Motor neuron (in vitro differentiated cells): ENCODE results near the gene MS4A4E. TPM values are rescaled to one million over a fixed set of nuclear protein-coding genes. Genes with fewer than 3 reads are reported as not detected.
A peak's percentile ranks its signal among the peaks of the same experiment; 100 is the strongest.

Experiments
- ATAC-seq, 8 experiments: fragments of 200-7000 bp; cut with Tn5 transposase; replicated peaks in 6 of 8; 2 replicates each; pipeline ENCODE4 v1.8.0; 2021; ENCODE audit warnings: mild to moderate bottlenecking in 8 of 8, moderate library complexity in 8 of 8
- H3K27ac ChIP-seq, 2 donors: fragments of 250-450 bp; sonication (Bioruptor Pico); 2 replicates each; pipeline ENCODE4 v1.9.0; 2021; ENCODE audit warnings: antibody characterized with exemption in 2 of 2, mild to moderate bottlenecking in 2 of 2, moderate library complexity in 1 of 2
- H3K4me1 ChIP-seq, 2 donors: fragments of 250-450 bp; sonication (Bioruptor Pico); replicated peaks in 1 of 2; 2 replicates each; pipeline ENCODE4 v1.6.1; 2021; ENCODE audit warnings: antibody characterized with exemption in 2 of 2, mild to moderate bottlenecking in 2 of 2, moderate library complexity in 1 of 2
- H3K4me3 ChIP-seq, 5 donors: fragments of 250-450 bp; sonication (Bioruptor Pico); 2 replicates each; pipeline ENCODE4 v1.9.0; 2021; ENCODE audit warnings: antibody characterized with exemption in 5 of 5, mild to moderate bottlenecking in 5 of 5, moderate library complexity in 4 of 5
- WGBS, 10 experiments: fragments of 450-650 bp; shearing (Covaris generic); methylation state at CpG; one replicate each; pipeline ENCODE4 v1.0.0; 2022; 5-methylcytosine and 5-hydroxymethylcytosine counted together
- in situ Hi-C, 9 experiments: fragments of 400-800 bp; cut with MboI; loops; one replicate each; pipeline ENCODE4 v1.15.0; 2021; ENCODE audit warnings: low sequenced_read_pairs in 9 of 9, low pct_unique_long_range_greater_than_20kb in 2 of 9; ENCODE audit not compliant: unreplicated experiment in 9 of 9
- total RNA-seq, 8 experiments: library from RNA; unstranded; fragments of 300-600 nt; gene quantifications; 2 replicates each; pipeline versions ENCODE4 v1.2.3 to v1.2.4, GENCODE V29; 2022

The MS4A4E gene
- total RNA-seq, 8 experiments from 2014 or later = 0.81 TPM; not detected in 7

- ATAC-seq = no peak
- Histone ChIP-seq H3K4me3 (no peak overlapping the region), H3K27ac (no peak overlapping the region), H3K4me1 (no peaks in the 10 kb centered on the region)
- in situ Hi-C loops = loop anchor here in 1 of 9 experiments (25.0 kb wide), 1 partner anchor 354 kb away; no protein-coding TSS in a partner anchor
- WGBS, 10 experiments = 0 to 100% (median 33%) methylated on average over 1 to 2 of the region's 4 CpGs; no CpG with 5 or more reads in 3 of the 10 experiments
These were observed 15.2 kb upstream of the MS4A4E start for GRCh38 chr11:60257956-60258722.

- H3K4me1 ChIP-seq = no peaks in the 10 kb centered on the region
- WGBS, 10 experiments = 0 to 83% (median 46%) methylated on average over 1 to 2 of the region's 2 CpGs; no CpG with 5 or more reads in 1 of the 10 experiments
- H3K4me3 ChIP-seq = no peak overlapping the region
- no peak for ATAC-seq
- in situ Hi-C loops = loop anchor here in 1 of 9 experiments (25.0 kb wide), 1 partner anchor 360 kb away; no protein-coding TSS in a partner anchor
- H3K27ac ChIP-seq = no peak overlapping the region
These were observed 9.5 kb upstream of the MS4A4E start for GRCh38 chr11:60252213-60253108.

GRCh38 chr11:60251485-60252212 lies 8.7 kb upstream of the MS4A4E start:
- Histone ChIP-seq H3K4me1 (no peaks in the 10 kb centered on the region), H3K27ac (no peak overlapping the region), H3K4me3 (no peak overlapping the region)
- in situ Hi-C loops = loop anchor here in 1 of 9 experiments (25.0 kb wide), 1 partner anchor 361 kb away; no protein-coding TSS in a partner anchor
- ATAC-seq = peak in 6 of 8 experiments; percentile 19 to 63 (median 36)
- 0 to 93% (median 46%) methylated on average over 1 to 5 of the region's 6 CpGs; no CpG with 5 or more reads in 1 of the 10 experiments for WGBS, 10 experiments

GRCh38 chr11:60241786-60242185 lies 1.2 kb downstream of the MS4A4E start:
- in situ Hi-C loops = loop anchor here in 1 of 9 experiments (25.0 kb wide), 1 partner anchor 104 kb away; no protein-coding TSS in a partner anchor
- Histone ChIP-seq H3K4me1 (no peaks in the 10 kb centered on the region), H3K4me3 (no peak overlapping the region), H3K27ac (no peak overlapping the region)
- WGBS, 10 experiments = 0 to 100% (median 84%) methylated on average over 1 of the region's 3 CpGs; no CpG with 5 or more reads in 4 of the 10 experiments
- no peak for ATAC-seq

- no peak for ATAC-seq
- WGBS, 10 experiments = 10 to 95% (median 81%) methylated on average over 2 to 5 of the region's 5 CpGs
- Histone ChIP-seq H3K4me1 (no peaks in the 10 kb centered on the region), H3K27ac (no peak overlapping the region), H3K4me3 (no peak overlapping the region)
- in situ Hi-C loops = loop anchor here in 1 of 9 experiments (25.0 kb wide), 1 partner anchor 103 kb away; no protein-coding TSS in a partner anchor
These were observed 2.3 kb downstream of the MS4A4E start for GRCh38 chr11:60240662-60241061.

- Histone ChIP-seq H3K4me3 (no peak overlapping the region), H3K27ac (no peak overlapping the region), H3K4me1 (no peaks in the 10 kb centered on the region)
- in situ Hi-C loops = loop anchor here in 1 of 9 experiments (25.0 kb wide), 1 partner anchor 98 kb away; no protein-coding TSS in a partner anchor
- ATAC-seq = no peak
- 0 to 81% (median 68%) methylated on average over 1 to 3 of the region's 3 CpGs; no CpG with 5 or more reads in 2 of the 10 experiments for WGBS, 10 experiments
These were observed 7.6 kb downstream of the MS4A4E start for GRCh38 chr11:60235321-60235720.

- no peak overlapping the region for H3K27ac ChIP-seq
- no peaks in the 10 kb centered on the region for H3K4me1 ChIP-seq
- in situ Hi-C loops = loop anchor here in 1 of 9 experiments (25.0 kb wide), 1 partner anchor 93 kb away; no protein-coding TSS in a partner anchor
- no peak for ATAC-seq
- H3K4me3 ChIP-seq = no peak overlapping the region
- 0 to 67% (median 48%) methylated on average over 1 of the region's 1 CpG for WGBS, 10 experiments
These were observed 12.3 kb downstream of the MS4A4E start for GRCh38 chr11:60230681-60231080.

- 6 to 100% (median 68%) methylated on average over 1 to 4 of the region's 4 CpGs; no CpG with 5 or more reads in 2 of the 10 experiments for whole genome bisulfite sequencing, 10 experiments
- no peak for ATAC-seq
- in situ Hi-C loops = no loop called here
- H3K4me1 ChIP-seq = no peaks in the 10 kb centered on the region
- no peak overlapping the region for H3K4me3 ChIP-seq
- H3K27ac ChIP-seq = no peak overlapping the region
These were observed 20.8 kb downstream of the MS4A4E start for GRCh38 chr11:60222141-60222540.

- 0 to 82% (median 45%) methylated on average over 1 to 3 of the region's 3 CpGs for WGBS, 10 experiments
- ATAC-seq = no peak
- Histone ChIP-seq H3K27ac (no peak overlapping the region), H3K4me3 (no peak overlapping the region), H3K4me1 (no peaks in the 10 kb centered on the region)
- in situ Hi-C loops = no loop called here
These were observed 21.2 kb downstream of the MS4A4E start for GRCh38 chr11:60221692-60222091.

- WGBS, 10 experiments = 0 to 100% (median 66%) methylated on average over 1 to 3 of the region's 3 CpGs; no CpG with 5 or more reads in 3 of the 10 experiments
- in situ Hi-C loops = no loop called here
- H3K4me1 ChIP-seq = no peaks in the 10 kb centered on the region
- ATAC-seq = no peak
- no peak overlapping the region for H3K4me3 ChIP-seq
- H3K27ac ChIP-seq = no peak overlapping the region
These were observed 21.8 kb downstream of the MS4A4E start for GRCh38 chr11:60221181-60221580.

GRCh38 chr11:60214386-60214785 lies 28.6 kb downstream of the MS4A4E start:
- WGBS, 10 experiments = 0 to 100% (median 84%) methylated on average over 1 of the region's 1 CpG
- in situ Hi-C loops = no loop called here
- Histone ChIP-seq H3K27ac (no peak overlapping the region), H3K4me1 (no peaks in the 10 kb centered on the region), H3K4me3 (no peak overlapping the region)
- ATAC-seq = no peak

GRCh38 chr11:60211206-60211605 lies 31.7 kb downstream of the MS4A4E start:
- WGBS, 10 experiments = 57 to 100% (median 80%) methylated on average over 1 to 4 of the region's 4 CpGs; no CpG with 5 or more reads in 1 of the 10 experiments
- no peak for ATAC-seq
- no peaks in the 10 kb centered on the region for H3K4me1 ChIP-seq
- H3K4me3 ChIP-seq = no peak overlapping the region
- no peak overlapping the region for H3K27ac ChIP-seq
- in situ Hi-C loops = no loop called here
